HG03135 (cell line): ENCODE measurements around the gene SV2C.

Experiments
- ATAC-seq: cut with Tn5 transposase; IDR thresholded peaks from one replicate; pipeline ENCODE4 v1.9.1; 2021; ENCODE audit warnings: mild to moderate bottlenecking, moderate library complexity; ENCODE audit not compliant: unreplicated experiment

The SV2C gene

DNA sequence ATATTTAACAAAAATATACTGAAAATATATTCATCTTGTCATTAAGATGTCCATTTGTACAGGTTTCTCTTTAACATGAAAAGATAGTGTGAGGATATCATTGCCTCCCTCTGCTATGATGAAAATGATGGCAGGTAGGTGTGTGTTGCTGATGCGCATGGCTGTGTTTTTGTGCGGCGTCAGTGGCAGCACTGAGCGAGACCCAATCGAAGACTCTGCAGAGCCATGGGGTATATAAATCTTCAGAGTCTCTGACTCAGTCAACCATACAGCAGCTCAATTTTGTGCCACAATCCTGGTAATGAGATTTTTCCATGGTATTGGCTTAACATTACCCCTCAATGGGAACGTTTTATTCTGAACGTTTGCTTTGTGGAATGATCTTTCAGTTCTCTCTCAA lies 166.4 kb downstream of the SV2C start:
- no peak for ATAC-seq

DNA sequence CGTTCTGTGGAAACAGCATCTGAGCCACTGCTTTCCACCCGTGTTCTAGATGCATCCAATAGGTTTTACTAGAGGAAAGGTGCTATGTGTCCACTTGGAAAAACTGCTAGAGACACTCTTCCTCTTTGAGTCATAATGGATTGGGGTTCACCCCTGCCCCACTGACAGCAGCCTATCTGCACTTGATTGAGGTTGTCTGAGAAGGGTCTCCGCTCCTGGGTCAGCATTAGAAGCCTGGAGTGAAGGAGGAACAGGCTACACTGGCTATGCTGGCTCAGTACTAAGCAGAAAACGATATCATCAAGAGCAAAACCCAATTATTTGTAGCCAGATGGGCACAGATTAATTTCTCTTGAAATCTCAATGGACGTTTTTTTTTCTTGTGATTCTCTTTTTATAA lies 167.3 kb downstream of the SV2C start:
- no peak for ATAC-seq

DNA sequence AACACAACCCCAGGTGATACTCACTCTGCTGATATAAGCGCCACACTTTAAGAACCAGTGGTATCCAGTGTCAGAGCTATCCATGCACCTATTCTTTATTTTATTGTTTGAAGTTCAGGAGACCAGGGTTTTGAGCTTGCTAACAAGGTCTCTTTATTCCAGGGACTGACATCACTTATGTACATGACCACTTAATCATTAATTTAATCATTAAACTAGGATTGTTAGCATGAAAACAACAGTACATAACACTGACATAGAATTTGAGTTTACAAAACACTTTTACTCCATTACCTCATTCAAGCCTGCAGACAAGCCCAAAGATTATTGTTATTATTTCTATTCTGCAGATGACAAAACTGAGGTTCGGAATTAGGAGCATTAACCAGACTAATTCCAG lies 168.5 kb downstream of the SV2C start:
- ATAC-seq: no peak

DNA sequence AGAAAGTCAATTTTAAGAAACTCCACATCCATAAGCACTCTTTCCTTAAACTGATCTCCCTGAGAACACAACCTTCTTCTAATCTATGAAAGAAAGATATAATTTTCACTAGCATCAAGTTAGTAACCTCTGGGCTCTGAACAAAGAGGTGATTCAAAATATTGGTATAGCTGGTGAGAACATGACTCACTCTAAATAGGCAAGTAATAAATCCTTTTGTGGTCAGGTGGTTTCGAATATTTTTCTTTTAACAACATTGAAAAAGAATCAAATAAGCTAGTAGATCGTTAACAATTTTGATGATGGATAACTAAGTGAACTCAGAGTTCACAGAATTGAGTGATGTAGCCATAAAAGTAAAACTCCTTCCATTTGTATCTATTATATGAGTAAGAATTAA lies 169.3 kb downstream of the SV2C start:
- no peak for ATAC-seq

DNA sequence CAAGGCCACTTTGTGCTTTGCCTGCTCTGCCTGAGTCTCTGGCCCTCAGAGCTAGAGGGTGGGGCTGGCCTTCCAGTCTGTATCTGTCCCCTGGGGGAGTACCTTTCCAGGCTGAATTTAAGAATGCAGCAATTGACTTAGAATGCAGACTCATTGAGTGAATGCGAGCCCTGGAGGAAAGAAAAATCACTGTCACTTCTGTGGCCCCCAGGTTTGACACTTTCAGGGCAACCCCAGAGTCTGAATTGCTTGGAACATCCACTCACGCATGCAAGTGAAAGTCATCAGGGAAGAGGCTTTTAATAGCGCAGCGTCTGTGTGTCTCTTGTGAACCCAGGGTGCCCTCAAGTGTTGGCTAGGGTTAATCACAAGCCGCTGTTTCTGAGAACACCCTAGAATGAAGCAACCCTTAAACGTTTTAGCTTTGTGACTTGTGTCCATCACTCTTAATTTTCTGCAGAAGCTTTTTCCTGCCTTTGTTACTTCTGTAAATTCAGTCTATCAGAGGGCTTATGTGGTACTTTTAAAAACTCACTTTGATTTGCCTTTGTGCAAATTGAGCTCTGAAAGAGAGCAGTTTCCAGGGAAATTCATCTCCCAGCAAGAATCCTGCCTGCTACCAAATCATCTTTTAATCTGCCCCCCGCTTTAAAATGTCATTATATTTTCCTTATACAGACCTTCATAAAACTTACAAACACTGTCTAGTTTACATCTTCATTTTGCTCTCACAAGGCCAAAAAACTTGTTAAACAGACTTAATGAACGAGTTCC lies 173.1 kb downstream of the SV2C start:
- peak; percentile 74 for ATAC-seq

DNA sequence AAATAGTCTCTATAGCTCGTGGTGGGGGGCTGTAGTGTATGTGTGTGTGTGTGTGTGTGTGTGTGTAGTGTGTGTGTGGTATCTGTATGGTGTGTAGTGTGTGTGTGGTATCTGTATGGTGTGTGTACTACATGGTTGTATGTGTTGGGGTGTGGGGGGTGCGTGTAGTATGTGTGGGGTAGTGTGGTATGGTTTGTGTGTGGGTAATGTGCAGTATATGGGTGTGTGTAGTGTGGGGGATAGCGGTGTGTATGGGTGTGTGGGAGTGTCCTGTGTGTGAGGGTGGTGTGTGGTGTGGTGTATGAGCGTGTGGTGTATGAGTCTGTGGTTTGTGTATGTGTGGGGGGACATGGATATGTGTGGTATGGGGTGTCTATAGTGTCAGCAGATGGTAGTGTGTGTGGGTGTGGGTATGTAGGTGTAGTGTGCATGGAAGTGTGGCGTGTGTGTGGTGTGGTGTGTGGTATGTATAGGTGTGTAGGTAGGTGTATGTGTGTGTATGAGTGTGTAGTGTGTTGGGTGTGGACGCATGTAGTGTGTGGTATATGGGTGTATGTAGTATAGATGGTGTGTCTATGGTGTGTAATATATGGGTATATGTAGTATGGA lies 174.1 kb downstream of the SV2C start:
- ATAC-seq: no peak

DNA sequence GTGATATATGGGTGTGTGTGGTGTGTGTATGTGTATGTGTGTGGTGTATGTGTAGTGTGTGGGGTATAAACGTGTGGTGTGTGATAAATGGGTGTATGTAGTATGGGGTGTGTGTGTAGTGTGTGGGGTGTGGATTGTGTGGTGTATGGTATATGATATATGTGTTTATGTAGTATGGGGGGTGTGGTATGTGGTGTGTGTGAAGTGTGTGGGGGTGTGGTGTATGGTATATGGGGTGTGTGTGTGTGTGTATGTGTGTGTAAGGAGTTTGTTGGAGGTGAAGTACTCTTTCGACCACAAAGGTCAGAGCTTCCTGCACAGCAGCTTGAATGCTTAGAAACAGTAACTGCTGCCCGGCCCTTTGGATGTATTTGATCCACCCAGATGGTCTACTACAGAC lies 174.7 kb downstream of the SV2C start:
- no peak for ATAC-seq

DNA sequence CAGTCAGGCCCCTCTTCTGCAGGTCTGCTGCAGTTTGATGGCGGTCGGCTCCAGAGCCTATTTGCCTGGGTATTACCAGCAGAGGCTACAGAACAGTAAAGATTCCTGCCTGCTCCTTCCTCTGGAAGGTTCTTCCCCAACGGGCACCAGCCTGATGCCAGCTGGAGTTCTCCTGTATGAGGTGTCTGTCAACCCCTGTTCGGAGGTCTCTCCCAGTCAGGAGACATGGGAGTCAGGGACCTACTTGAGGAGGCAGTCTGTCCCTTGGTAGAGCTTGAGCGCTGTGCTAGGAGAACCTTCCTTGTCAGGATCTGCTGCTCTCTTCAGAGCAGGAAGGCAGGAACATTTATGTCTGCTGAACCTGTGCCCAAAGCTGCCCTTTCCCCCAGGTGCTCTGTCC lies 181.5 kb downstream of the SV2C start:
- no peak for ATAC-seq

DNA sequence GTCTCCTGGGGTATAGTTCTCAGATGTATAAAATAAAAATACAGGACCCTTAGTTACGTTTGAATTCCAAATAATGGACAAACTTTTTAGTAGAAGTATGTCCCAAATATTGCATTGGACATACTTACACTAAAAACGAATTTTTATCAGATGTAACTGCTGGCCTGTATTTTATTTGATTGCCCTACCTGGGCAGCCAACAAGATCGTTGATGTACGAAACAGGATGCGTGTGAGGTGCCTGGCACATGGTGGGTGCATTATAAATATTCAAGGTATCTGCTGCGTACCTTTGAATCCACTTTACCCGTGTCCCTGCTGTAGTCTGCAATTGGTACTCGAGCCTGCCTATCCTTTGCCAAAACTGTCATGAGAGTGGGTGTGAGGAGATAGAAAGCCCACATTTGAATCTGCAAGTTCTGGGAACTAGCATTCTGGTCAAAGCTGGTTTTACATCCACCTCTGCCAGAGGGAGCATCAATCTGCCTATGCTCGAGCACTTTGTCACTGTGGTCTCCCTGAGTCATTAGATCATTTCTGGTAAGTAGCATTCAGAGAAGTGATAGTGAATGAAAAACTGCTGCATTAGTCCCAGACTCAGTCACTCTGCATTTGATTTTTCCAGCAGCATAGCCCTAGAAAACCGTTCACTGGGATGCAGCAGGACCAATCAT lies 186.2 kb downstream of the SV2C start:
- no peak for ATAC-seq

DNA sequence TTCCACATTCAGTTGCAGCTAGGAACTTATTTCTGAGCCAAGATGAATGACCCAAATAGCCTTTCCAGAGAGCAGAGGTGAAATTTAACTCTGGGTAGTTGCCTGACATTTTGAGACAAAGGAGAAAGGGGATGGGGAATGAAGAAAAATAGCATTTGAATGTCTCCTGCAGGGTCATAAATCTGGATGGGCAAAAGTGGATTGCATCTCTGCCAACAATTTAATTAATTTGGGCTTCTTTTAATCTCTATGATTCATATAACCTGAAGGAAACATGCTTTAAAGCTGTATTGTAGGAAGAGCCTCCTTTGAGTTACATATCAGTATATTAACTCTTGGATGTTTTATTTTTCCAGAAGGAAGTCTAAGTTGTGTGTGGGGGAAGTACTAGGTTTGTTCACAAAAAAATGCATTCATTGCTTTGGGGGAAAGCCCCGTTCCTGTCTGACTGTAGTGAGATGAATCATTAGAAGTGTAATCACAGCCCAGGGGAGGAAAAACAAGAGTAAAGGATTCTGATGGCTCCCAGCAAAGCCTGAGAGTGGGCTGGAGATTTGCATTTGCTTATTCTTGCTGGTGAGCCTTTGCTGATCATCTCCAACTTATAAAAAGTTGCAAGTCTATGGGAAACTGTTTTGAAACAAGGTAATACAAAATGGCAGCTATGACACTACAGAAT lies 186.9 kb downstream of the SV2C start:
- no peak for ATAC-seq

DNA sequence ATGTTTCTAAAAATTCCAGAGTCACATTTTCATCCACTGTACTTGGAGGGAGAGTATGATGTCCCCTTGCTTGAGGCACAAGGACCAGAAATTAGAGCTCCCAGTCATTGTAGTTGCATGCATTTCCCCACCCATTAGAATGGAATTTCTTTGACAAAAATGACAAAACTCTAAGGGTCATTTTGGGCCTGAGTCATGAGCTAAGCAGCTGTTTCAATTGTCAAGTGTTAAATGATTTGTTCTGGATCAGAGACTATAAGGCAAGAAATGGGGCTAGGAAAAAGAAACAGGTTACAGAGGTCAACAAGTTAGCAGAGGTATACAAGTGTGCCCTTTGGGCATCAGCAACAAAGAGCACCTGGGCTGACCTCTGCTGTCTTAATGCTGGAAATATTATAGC lies 188.7 kb downstream of the SV2C start:
- no peak for ATAC-seq

DNA sequence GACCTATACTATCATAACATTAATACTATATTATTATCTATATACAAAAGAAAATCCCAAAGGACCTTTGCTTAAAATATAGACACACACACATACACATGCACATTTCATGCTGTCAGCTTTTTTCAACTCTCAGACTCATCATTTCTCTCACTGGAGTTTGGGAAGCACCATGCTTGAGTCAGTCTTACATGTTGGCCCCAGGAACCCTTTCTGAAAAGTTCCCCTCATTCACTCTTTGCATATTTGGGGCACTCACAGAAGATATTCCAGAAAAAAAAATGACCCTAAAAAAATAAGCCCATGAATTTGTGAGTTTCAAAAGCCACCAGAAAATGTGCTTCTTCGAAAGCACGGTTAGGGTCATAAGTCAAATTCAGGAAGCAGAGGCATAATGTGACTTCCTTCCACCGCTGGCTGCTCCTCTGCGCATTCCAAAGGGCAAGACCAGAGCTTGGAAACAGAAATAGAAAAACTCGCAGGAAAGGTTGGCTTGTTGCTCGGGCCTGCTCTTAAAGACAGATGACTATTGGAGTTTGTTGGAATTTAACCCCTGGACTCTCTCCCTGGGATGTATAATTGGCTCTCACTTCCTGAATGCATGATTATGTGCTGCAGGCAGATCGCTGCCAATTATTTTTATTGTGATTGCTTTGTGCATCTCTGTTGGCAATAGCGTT lies 190.2 kb downstream of the SV2C start:
- ATAC-seq: no peak

DNA sequence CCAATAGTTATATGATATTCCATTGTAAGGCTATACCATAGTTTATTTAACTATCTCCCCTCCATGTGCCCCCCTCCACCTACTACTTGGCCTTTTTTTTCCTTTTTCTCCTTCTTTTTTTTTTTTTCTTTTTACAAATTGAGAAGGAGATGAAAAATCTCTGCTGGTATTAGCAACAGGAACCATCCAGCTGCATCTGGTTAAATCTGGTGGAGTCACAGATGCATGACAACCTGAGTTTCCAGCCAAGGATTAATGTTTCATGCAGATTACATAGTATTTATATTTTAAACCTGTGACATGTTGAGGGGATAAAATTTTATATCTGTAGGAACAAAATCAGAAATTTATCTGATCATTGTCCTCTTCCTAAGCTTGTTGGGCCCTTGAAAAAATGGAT lies 191.4 kb downstream of the SV2C start:
- no peak for ATAC-seq

DNA sequence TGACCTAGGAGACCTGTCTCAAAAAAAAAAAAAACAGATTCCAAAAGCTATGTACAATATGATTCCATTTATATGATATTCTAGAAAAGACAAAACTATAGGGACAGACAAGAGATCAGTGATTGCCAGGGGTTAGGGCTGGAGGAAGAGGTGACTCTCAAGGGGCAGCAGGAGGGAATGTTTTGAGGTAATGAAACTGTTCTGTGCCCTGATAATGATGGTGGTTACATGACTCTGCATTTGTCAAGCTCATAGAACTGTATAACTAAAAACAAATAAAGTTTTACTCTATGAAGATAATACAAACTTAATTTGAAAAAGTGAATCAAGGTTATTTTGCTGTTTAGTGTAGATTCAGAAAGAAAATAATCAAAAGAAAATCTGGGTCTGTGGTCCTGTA lies 194.6 kb downstream of the SV2C start:
- no peak for ATAC-seq

DNA sequence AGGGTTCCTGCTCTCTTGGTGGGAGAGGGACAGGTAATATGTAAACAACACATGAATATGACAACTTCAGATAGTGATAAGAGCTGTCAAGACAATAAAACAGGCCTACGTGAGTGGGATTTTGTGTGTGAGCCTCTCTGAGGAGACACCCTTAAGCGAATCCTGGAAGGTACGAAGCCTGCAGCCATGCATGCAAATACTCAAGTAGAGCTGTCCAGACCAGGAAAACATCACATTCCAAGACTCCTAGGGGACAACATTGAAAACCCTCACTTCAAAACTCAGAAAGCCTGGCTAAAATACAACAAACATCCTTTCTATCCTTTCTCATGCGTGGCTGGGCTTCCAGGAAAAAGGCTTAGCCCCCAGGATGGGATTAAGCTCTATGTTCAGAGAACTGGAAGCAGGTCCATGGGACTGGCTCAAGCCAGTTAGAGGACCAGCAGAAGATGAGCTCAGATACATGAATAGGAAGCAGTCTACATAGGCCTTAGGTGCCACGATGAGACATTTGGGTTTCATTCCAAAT lies 195.1 kb downstream of the SV2C start:
- no peak for ATAC-seq

DNA sequence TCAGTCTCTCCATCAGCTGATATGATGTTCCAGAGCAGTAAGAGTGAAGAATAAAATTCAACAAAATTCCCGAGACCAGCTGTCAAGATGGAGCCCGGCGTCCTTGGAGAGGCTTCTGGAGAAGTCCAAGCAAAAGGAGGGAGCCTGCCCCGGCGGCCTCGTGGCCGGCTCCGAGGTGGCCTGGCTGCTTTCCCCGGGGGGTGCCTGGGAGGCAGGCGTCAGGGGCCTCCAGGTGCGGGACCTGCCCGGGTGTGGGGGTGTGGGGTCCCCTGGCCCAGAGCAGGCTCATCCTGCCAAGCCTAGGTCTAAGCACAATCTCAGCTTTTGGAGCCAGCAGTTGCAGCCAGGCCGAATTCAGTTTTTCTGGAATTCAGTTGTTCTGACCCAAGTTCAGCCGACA lies 197.3 kb downstream of the SV2C start:
- no peak for ATAC-seq

DNA sequence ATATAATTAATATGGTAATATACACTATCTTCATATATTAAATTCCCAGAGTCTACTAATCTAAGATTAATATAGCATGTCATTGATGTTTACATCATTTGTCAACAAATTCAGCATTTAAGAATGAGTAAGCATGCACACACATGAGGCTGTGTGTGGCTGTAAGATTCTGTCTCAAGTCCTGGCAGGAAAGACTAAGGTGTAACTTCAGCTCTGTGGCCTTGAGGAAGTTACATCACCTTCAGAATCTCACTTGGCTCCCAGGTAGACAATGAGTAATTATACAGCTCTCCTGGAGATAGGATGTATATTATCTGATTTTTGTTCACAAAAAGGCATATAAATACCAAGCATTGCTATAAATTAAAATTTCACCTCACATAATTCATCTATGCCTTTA lies 200.5 kb downstream of the SV2C start:
- ATAC-seq: no peak

DNA sequence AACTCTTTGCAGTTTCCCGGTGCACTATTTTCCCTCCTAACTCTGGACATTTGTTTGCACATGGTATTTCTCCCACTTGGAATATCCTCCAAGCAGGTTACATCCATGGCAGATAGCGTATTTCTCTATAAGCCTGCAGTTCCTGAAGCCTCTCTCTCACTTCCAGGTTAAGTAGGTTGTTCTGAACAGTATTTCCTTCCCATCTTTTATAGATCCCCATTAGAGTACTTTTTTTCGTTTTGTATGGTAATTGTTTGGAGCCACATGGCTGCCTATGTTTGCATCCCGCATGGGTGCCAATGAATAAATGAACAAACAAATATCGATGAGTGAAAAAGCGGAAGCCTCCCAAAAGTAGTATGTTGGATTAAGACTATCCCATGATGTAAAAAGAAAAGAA lies 206.5 kb downstream of the SV2C start:
- no peak for ATAC-seq

DNA sequence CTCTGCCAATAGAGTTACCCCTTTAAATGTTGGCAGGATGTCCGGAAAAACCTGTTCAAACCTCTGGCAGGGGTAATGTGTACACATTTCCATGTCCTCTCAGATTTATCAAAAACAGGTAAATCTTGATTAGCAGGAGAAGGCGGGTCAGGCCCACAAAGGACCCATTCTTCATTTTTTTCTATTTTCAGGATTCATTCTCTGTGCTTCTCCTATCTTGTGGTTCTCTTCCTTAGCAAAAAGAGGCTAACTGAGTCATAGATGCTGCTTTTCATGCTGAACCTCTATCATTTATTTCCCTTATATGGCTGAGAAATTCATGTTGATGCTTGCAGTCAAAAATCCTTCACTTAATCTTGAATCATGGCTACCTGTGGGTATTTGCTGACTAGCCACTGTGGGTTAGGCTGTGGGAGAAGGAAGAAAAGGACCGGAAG lies 207.2 kb downstream of the SV2C start:
- ATAC-seq: no peak

DNA sequence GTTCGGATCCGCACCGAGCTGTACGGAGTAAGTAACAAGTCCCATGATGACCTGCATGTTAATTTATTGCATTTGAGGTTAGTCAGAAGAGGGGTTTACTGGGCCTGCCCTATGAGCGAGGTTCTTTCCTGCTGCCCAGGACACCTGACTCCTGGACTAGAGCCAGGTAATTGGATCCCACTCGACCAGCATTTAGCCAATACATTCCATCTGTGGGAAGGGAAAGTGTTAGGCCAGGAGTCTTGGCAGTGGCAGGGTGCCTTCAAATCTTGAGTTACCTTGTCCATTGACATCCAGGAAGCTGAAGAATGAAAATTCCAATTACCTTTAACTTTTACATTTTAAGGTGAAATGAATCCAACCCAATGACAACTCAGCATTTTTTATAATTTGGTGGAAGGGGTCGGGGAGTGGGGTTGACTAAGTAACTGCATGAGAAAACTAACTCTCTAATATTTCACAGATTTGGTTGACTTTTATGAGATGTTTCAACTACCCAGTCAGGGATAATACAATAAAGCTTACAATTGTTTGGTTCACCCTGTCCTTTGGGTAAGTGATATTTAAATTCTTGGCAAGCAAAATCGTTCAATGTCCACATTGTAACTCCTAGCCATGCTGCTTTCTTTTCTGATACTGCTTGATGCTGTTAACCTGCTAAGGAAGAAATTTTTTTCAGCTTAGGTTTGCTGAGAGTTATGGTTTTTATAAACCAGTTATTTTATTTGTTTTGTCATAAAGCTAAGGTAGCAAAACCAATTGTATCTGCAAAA lies 208.3 kb downstream of the SV2C start:
- ATAC-seq: no peak
